T-helper 2 cell treated with Interferon-gamma antibody and Interleukin-4, amounts not matched to agents 100 ng/mL and 5 ng/mL, for 36 hours (primary cell): ENCODE results near the gene AMOTL1. TPM values are rescaled to one million over a fixed set of nuclear protein-coding genes. Genes with fewer than 3 reads are reported as not detected.
"Not testable (repeated sequence)": the region's sequence is repeated elsewhere in the genome, so short reads cannot be mapped to it uniquely, and the experiment has no call there.

Source experiments
- intact Hi-C: fragments of 100-400 bp; cut with micrococcal nuclease; formaldehyde crosslinking; loops from one replicate; pipeline ENCODE4 v1.15.1; 2023
- total RNA-seq: library from RNA; stranded (reverse); gene quantifications from 2 replicates; pipeline ENCODE4 v1.2.3, GENCODE V29; 2022

The AMOTL1 gene
- total RNA-seq, 1 donor from 2014 or later, result 4.4 TPM

GRCh38 chr11:94912806-94913205 is 144.7 kb downstream of the AMOTL1 start:
- intact Hi-C loops, result no loop called here

- intact Hi-C loops, result not testable (repeated sequence)
These were observed 145.7 kb downstream of the AMOTL1 start for GRCh38 chr11:94913718-94914394.

- intact Hi-C loops, result no loop called here
These were observed 152.2 kb downstream of the AMOTL1 start for GRCh38 chr11:94920311-94920710.

GRCh38 chr11:94922321-94923003 is 154.3 kb downstream of the AMOTL1 start:
- intact Hi-C loops, result no loop called here

- intact Hi-C loops, result no loop called here
These were observed 154.8 kb downstream of the AMOTL1 start for GRCh38 chr11:94923004-94923334.

- intact Hi-C loops, result no loop called here
These were observed 156.0 kb downstream of the AMOTL1 start for GRCh38 chr11:94924171-94924572.

- intact Hi-C loops, result loop anchor here (5.0 kb wide), 1 partner anchor 48 kb away; the partner anchor contains the start of genes CWC15 and KDM4D
These were observed 156.5 kb downstream of the AMOTL1 start for GRCh38 chr11:94924612-94925011.

- intact Hi-C loops, result loop anchor here (5.0 kb wide), 1 partner anchor 47 kb away; the partner anchor contains the start of genes CWC15 and KDM4D
These were observed 157.5 kb downstream of the AMOTL1 start for GRCh38 chr11:94925422-94926270.

- intact Hi-C loops, result loop anchor here (5.0 kb wide), 1 partner anchor 46 kb away; the partner anchor contains the start of genes CWC15 and KDM4D
These were observed 158.1 kb downstream of the AMOTL1 start for GRCh38 chr11:94926271-94926625.

Other genes with a start within 250 kb of the AMOTL1 start
- 8.5 and 8.7 TPM in 2 replicates for gene FUT4, start 224.4 kb upstream of the AMOTL1 start, total RNA-seq
- 0.61 and 1.0 TPM in 2 replicates for gene PIWIL4, start 201.0 kb upstream of the AMOTL1 start, total RNA-seq
- gene CWC15, start 205.2 kb downstream of the AMOTL1 start, total RNA-seq, result 68.8 and 69.0 TPM in 2 replicates
- gene KDM4D, start 205.4 kb downstream of the AMOTL1 start, total RNA-seq, result 0.39 and 0.45 TPM in 2 replicates